ENCODE data around the gene LAMB3. TPM values are rescaled to one million over a fixed set of nuclear protein-coding genes. Genes with fewer than 3 reads are reported as not detected.

Gene LAMB3
- total RNA-seq, 1 experiment from 2014 or later, result 0.28 TPM

DNA sequence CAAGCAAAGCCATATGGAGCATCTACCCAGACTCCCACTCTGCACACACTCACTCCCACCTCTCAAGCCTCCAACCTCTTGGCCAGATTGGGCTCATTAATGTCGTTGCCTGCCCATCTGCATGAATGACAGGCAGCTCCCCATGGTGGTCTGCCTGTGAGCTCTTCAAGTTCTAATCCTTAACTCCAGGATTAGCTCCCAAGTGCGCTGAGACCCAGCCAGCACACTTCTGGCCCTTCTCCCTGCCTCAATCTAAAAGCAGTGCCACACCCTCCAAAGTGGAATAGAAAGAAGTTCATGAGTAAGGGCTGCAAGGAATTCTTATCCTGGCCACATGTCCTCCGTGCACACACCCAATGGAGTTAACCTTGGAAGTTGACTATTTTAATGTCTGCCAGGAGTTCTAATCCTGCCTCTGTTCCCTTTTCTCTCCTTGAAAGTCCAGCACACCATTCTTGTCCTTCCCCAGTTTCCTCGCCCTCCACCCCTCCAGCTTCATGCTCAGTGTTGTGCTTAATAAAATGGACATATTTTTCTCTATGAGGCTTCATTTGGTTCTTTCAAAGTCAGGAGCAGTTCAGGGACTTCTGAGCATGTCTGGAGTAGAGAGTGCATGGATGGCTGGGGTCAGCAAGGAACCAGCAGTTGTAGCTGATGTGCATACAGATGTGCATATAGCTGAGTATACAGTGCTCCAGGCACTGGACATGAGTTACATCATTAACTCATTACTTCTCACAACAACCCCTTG, 38.6 kb downstream of the LAMB3 start:
- H3K4me1 ChIP-seq (ENCODE audit: insufficient read depth, low read length), result no peaks in the 10 kb centered on the region
- H2BK5ac ChIP-seq (ENCODE audit: insufficient read length, low read length), result no peak overlapping the region
- no peak overlapping the region for H3T11ph ChIP-seq (ENCODE audit: low read length)
- DNase-seq, result no peak
- H3K27me3 Mint-ChIP-seq (ENCODE audit: low read depth), result peaks cover 7% of the 10 kb centered on the region
- H3K23ac ChIP-seq (ENCODE audit: insufficient read length, low read depth, low read length), result no peak overlapping the region
- H3K4me1 Mint-ChIP-seq, result peaks cover 0 to 3% of the 10 kb centered on the region in 2 experiments; a peak in 1 of 4 replicates
- no peak overlapping the region for H3K4me3 Mint-ChIP-seq
- H3K79me1 ChIP-seq (ENCODE audit: insufficient read depth, low read depth, low read length, poor library complexity, severe bottlenecking), result no peaks in the 10 kb centered on the region
- H4K91ac ChIP-seq (ENCODE audit: insufficient read length, low read depth, low read length), result no peak overlapping the region
- no peaks in the 10 kb centered on the region for H3K27me3 ChIP-seq (ENCODE audit: insufficient read depth, low read length)
- H4K20me1 ChIP-seq (ENCODE audit: control insufficient read depth, insufficient read depth, insufficient read length), result no peaks in the 10 kb centered on the region
- no peaks in the 10 kb centered on the region; a peak in 2 of 7 replicates for H3K36me3 Mint-ChIP-seq (ENCODE audit: insufficient read depth in 1 of 3, low read depth in 3 of 3)
- H2BK120ac ChIP-seq (ENCODE audit: low read depth, low read length, poor library complexity, severe bottlenecking), result no peak overlapping the region
- no peak overlapping the region for H2BK20ac ChIP-seq (ENCODE audit: low read depth, low read length, poor library complexity, severe bottlenecking)
- H4K8ac ChIP-seq (replicated peaks; ENCODE audit: insufficient read length, low read depth, low read length), result no peak overlapping the region
- H3K9me3 Mint-ChIP-seq, result no peaks in the 10 kb centered on the region; a peak in 1 of 5 replicates
- H2AFZ ChIP-seq (ENCODE audit: low read length), result no peak overlapping the region
- no peak overlapping the region; a peak in 1 of 7 replicates for H3K27ac Mint-ChIP-seq
- no peak overlapping the region for H3K4me2 ChIP-seq (ENCODE audit: insufficient read depth, insufficient read length, low read length)
- H3K18ac ChIP-seq (ENCODE audit: insufficient read length, low read depth, low read length), result no peak overlapping the region
- no peak overlapping the region for H3K27ac ChIP-seq (ENCODE audit: insufficient read length, low read depth, low read length)
- no peaks in the 10 kb centered on the region for H3K23me2 ChIP-seq (ENCODE audit: insufficient read length, low read depth, low read length, poor library complexity, severe bottlenecking)
- no peaks in the 10 kb centered on the region for H3K79me2 ChIP-seq (ENCODE audit: insufficient read depth, low read length)
- no peak overlapping the region for H3K9ac ChIP-seq (ENCODE audit: extremely low read depth, insufficient read length, low read length)
- no peaks in the 10 kb centered on the region for H3K9me3 ChIP-seq (ENCODE audit: control insufficient read depth, low read depth, low read length)
- no peak overlapping the region for H3K56ac ChIP-seq (ENCODE audit: insufficient read length, low read depth, low read length)
- H2BK12ac ChIP-seq (ENCODE audit: insufficient read length, low read depth, low read length), result no peak overlapping the region
- WGBS (ENCODE audit: extremely low coverage, insufficient read length, low lambda C conversion rate), result no CpG with 5 or more reads among the region's 4 CpGs
- no peak overlapping the region for H4K5ac ChIP-seq (ENCODE audit: insufficient read length, low read depth, low read length)
- TF ChIP-seq, protein P1, sequence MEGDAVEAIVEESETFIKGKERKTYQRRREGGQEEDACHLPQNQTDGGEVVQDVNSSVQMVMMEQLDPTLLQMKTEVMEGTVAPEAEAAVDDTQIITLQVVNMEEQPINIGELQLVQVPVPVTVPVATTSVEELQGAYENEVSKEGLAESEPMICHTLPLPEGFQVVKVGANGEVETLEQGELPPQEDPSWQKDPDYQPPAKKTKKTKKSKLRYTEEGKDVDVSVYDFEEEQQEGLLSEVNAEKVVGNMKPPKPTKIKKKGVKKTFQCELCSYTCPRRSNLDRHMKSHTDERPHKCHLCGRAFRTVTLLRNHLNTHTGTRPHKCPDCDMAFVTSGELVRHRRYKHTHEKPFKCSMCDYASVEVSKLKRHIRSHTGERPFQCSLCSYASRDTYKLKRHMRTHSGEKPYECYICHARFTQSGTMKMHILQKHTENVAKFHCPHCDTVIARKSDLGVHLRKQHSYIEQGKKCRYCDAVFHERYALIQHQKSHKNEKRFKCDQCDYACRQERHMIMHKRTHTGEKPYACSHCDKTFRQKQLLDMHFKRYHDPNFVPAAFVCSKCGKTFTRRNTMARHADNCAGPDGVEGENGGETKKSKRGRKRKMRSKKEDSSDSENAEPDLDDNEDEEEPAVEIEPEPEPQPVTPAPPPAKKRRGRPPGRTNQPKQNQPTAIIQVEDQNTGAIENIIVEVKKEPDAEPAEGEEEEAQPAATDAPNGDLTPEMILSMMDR (conservative IDR thresholded peaks at IDR 0.05), result no peak
- no peak overlapping the region for H2AK5ac ChIP-seq (ENCODE audit: insufficient read length, low read length)
- no peak overlapping the region for H2BK15ac ChIP-seq (ENCODE audit: low read depth, low read length)
- no peak overlapping the region for H3K14ac ChIP-seq (ENCODE audit: insufficient read depth, low read length)
- no peak overlapping the region for H3K4ac ChIP-seq (ENCODE audit: low read depth, low read length)
